ENCODE measurements around the gene LRRC8A.

Gene LRRC8A

DNA sequence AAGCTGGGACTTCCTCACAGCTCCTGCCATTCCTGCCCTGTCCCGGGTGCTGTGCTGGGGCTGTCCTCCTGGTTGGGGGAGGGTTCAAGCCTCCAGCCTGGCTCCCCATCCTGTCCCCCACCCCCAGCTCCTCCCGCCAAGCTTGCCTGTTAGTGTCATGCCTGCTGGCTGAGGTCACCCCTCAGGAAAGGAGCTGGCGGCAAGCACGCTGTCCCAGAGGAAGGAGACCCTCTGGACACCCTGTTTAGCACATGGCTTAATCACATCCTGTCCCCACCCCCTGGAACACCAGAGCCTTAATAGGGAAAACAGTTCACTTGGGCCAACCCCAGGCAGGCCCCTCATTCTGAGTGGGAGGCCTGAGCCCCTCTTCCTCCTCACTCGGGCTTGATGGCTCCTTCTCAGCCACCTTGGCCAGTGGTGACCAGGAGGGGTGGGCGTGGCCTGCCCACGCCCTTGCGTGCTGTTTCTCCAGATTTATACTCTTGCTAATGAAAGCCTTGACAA is 29.6 kb downstream of the LRRC8A start:
- no peak for DNase-seq (ENCODE audit: low spot score)
- TF ChIP-seq, protein P1, sequence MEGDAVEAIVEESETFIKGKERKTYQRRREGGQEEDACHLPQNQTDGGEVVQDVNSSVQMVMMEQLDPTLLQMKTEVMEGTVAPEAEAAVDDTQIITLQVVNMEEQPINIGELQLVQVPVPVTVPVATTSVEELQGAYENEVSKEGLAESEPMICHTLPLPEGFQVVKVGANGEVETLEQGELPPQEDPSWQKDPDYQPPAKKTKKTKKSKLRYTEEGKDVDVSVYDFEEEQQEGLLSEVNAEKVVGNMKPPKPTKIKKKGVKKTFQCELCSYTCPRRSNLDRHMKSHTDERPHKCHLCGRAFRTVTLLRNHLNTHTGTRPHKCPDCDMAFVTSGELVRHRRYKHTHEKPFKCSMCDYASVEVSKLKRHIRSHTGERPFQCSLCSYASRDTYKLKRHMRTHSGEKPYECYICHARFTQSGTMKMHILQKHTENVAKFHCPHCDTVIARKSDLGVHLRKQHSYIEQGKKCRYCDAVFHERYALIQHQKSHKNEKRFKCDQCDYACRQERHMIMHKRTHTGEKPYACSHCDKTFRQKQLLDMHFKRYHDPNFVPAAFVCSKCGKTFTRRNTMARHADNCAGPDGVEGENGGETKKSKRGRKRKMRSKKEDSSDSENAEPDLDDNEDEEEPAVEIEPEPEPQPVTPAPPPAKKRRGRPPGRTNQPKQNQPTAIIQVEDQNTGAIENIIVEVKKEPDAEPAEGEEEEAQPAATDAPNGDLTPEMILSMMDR (IDR thresholded peaks at IDR 0.05): no peak
- H3K27ac ChIP-seq: peak overlapping the region; percentile 31 to 82
- H3K4me3 ChIP-seq: peak overlapping the region; percentile 41

DNA sequence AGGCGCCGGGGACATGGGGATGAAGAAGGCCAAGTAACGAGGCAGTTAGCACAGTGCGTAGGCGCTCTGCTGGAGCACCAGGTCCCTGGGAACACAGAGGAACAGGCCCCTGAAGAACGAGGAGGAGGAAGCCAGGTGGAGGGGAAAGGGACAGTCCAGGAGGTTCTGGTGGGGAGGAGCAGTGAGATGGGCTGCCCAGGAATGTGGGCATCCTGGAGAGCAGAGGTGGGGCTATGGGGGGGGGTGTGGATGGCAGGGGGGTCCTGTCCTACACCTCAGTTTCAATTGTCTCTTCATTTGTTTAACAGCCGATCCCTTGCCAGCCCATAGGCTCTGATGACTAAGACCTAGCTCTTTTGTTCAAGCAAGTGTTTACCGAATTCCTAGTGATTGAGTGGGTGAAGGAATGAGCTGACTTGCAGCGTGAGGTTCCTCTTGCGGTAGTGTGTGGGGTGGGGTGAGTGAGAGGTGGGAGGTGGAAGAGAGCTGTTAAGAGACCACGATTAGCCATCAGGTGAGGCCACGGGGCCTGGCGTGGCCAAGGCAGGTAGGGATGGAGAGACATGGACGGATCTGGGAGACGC is 30.4 kb downstream of the LRRC8A start:
- TF ChIP-seq, protein P1 (IDR thresholded peaks at IDR 0.05): no peak
- DNase-seq (ENCODE audit: low spot score): no peak
- H3K27ac ChIP-seq: peak overlapping the region; percentile 43 to 82
- H3K4me3 ChIP-seq: peak overlapping the region; percentile 41

DNA sequence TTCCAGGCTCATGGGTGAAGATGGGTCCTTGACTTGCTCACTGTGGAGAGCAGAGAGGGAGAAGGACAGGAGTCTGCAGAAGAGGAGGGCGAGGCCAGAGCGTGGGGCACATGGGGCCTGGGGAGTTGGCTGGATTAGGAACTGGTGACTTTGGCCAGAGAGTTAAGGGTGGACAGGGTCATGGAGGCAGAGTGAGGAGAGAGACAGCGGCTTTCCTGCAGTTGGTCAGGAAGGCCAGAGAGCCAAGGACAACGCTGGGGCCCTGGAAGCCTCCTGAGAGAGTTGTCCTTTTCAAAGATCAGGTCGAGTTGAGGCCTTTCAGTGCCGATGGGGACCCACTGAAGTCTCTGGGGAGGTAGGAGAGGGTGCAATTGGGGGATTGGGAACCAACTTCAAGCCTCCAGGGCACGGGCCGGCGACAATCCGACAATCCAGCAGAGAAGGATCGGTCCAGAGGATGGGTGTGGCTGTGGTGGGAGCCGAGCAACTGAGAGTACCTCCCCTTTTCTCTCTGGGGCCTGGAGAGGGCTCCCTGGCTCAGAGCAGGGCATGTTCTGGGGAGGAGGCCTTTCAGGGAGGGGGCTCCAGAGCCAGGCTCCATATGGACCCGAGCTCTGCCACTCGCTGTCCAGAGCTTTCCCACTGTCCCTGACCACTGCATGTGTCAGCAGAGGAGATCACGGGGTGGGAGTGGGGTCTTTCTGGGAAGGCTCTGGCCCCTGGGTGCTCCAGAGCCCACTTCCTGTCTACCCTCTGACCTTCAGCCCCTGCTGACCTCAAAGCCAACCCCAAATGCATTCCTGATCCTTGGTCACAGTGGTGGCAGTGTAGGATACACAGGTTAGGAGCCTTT is 31.3 kb downstream of the LRRC8A start:
- H3K4me3 ChIP-seq: peak overlapping the region; percentile 41
- peak overlapping the region; percentile 43 to 82 for H3K27ac ChIP-seq
- no peak for DNase-seq (ENCODE audit: low spot score)
- TF ChIP-seq, protein P1 (IDR thresholded peaks at IDR 0.05): no peak

DNA sequence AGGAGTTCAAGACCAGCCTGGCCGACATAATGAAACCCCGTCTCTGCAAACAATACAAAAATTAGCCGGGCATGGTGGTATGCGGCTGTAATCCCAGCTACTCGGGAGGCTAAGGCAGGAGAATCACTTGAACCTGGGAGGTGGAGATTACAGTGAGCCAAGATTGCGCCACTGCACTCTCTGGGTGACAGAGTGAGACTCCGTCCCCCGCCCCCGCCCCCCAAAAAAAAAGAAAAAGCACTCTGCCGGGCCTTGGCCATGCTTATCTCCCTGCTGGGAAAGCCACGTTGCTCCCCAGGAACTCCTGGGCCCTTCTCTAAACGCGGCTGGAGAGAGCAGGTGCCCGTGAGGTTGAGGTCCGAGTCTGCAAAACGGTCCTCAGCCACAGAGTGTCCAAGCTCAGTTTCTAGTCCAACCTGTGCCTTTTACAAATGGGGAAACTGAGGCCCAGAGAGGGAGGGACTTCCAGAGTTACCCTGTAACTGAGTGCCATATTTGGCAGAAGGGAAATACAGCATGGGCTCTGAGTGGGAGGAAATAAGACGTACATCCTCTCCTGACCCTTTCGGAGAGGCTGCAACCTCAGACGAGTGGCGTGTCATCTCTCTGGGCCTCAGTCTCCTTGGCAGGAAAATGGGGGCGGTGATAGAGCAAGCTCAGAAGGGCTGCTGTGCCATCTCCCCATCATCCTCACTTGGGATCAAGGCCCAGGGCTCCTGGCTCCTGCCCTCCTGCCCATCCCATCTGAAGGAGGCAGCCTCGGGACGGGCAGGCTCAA is 32.3 kb downstream of the LRRC8A start:
- DNase-seq (ENCODE audit: low spot score): no peak
- TF ChIP-seq, protein P1 (IDR thresholded peaks at IDR 0.05): no peak
- H3K4me3 ChIP-seq: no peak overlapping the region
- H3K27ac ChIP-seq: peak overlapping the region; percentile 43 to 82

DNA sequence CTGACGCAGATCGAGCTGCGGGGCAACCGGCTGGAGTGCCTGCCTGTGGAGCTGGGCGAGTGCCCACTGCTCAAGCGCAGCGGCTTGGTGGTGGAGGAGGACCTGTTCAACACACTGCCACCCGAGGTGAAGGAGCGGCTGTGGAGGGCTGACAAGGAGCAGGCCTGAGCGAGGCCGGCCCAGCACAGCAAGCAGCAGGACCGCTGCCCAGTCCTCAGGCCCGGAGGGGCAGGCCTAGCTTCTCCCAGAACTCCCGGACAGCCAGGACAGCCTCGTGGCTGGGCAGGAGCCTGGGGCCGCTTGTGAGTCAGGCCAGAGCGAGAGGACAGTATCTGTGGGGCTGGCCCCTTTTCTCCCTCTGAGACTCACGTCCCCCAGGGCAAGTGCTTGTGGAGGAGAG is 34.3 kb downstream of the LRRC8A start:
- DNase-seq (ENCODE audit: low spot score): no peak
- Histone ChIP-seq H3K4me3 (peak overlapping the region; percentile 0), H3K27ac (peak overlapping the region; percentile 92 to 94)

DNA sequence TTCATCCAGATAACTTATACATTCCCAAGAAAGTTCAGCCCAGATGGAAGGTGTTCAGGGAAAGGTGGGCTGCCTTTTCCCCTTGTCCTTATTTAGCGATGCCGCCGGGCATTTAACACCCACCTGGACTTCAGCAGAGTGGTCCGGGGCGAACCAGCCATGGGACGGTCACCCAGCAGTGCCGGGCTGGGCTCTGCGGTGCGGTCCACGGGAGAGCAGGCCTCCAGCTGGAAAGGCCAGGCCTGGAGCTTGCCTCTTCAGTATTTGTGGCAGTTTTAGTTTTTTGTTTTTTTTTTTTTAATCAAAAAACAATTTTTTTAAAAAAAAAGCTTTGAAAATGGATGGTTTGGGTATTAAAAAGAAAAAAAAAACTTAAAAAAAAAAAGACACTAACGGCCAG is 34.8 kb downstream of the LRRC8A start:
- TF ChIP-seq, protein P1 (IDR thresholded peaks at IDR 0.05): no peak
- peak overlapping the region; percentile 0 for H3K4me3 ChIP-seq
- no peak for DNase-seq (ENCODE audit: low spot score)
- H3K27ac ChIP-seq: peak overlapping the region; percentile 92 to 94

More for the DNA sequence above, 34.3 kb downstream of the LRRC8A start:
- TF ChIP-seq, protein P1 (IDR thresholded peaks at IDR 0.05): no peak
